Neural cell (in vitro differentiated cells): ENCODE results near the gene DCTN3. TPM values are rescaled to one million over a fixed set of nuclear protein-coding genes. Genes with fewer than 3 reads are reported as not detected.
A peak's percentile ranks its signal among the peaks of the same experiment; 100 is the strongest.

Experiments
- H2AFZ ChIP-seq: fragments of 200-600, 300-800 bp; sonication (generic), shearing (Covaris generic); 2 replicates; pipeline ENCODE4 v1.6.0; 2014; ENCODE audit warnings: low read depth, mild to moderate bottlenecking, antibody characterized with exemption, low read length, moderate library complexity
- H3F3A ChIP-seq: fragments of 200-600 bp; shearing (Covaris generic); 2 replicates; pipeline ENCODE4 v1.6.1; 2016; ENCODE audit warnings: mild to moderate bottlenecking, moderate library complexity, mixed read lengths, antibody characterized with exemption, low read length; ENCODE audit not compliant: insufficient read depth, poor library complexity, severe bottlenecking
- H3K27ac ChIP-seq: fragments of 200-600, 300-800 bp; sonication (generic), shearing (Covaris generic); 2 replicates; pipeline ENCODE4 v1.5.1; 2014; ENCODE audit warnings: mild to moderate bottlenecking, low read length, moderate library complexity
- H3K27me3 ChIP-seq: fragments of 300-800, 200-600 bp; sonication (generic), shearing (Covaris generic); 2 replicates; pipeline ENCODE4 v1.6.0; 2014; ENCODE audit warnings: mild to moderate bottlenecking, low read depth, low read length, moderate library complexity; ENCODE audit not compliant: insufficient read depth
- H3K36me3 ChIP-seq: fragments of 300-800, 200-600 bp; sonication (generic), shearing (Covaris generic); 2 replicates; pipeline ENCODE4 v1.5.1; 2014; ENCODE audit warnings: mild to moderate bottlenecking, antibody characterized with exemption, low read length, moderate library complexity; ENCODE audit not compliant: insufficient read depth
- H3K4me2 ChIP-seq: fragments of 300-800, 200-600 bp; sonication (generic), shearing (Covaris generic); 2 replicates; pipeline ENCODE4 v1.6.0; 2014; ENCODE audit warnings: mild to moderate bottlenecking, low read length
- H3K4me3 ChIP-seq: fragments of 300-800, 200-600 bp; sonication (generic), shearing (Covaris generic); 2 replicates; pipeline ENCODE4 v1.5.1; 2014; ENCODE audit warnings: mild to moderate bottlenecking, low read length, moderate library complexity
- H3K79me2 ChIP-seq: fragments of 200-600 bp; shearing (Covaris generic); replicated peaks from 2 replicates; pipeline ENCODE4 v1.6.0; 2014; ENCODE audit warnings: mild to moderate bottlenecking, low read length, moderate library complexity; ENCODE audit not compliant: insufficient read depth
- H3K9ac ChIP-seq: fragments of 300-800, 200-600 bp; sonication (generic), shearing (Covaris generic); 2 replicates; pipeline ENCODE4 v1.6.1; 2016; ENCODE audit warnings: mild to moderate bottlenecking, low read length, mixed read lengths
- H3K9me2 ChIP-seq: fragments of 200-600 bp; shearing (Covaris generic); 2 replicates; pipeline ENCODE4 v1.6.1; 2016; ENCODE audit warnings: mild to moderate bottlenecking, low read length, mixed read lengths; ENCODE audit not compliant: insufficient read depth
- H3K9me3 ChIP-seq: fragments of 200-600, 300-800 bp; sonication (generic), shearing (Covaris generic); 2 replicates; pipeline ENCODE4 v1.6.1; 2016; ENCODE audit warnings: mild to moderate bottlenecking, mixed run types, low read length, moderate library complexity, mixed read lengths
- H4K20me1 ChIP-seq: fragments of 200-600 bp; shearing (Covaris generic); 2 replicates; pipeline ENCODE4 v1.6.1; 2016; ENCODE audit warnings: mild to moderate bottlenecking, mixed run types; ENCODE audit not compliant: insufficient read depth
- EP300 ChIP-seq: fragments of 450-650 bp; conservative IDR thresholded peaks from 2 replicates; pipeline ENCODE4 v1.6.1; 2014; ENCODE audit warnings: antibody characterized with exemption, mild to moderate bottlenecking, moderate library complexity; ENCODE audit not compliant: poor library complexity, severe bottlenecking
- EZH2 ChIP-seq: fragments of 200-600, 300-800 bp; shearing (Covaris generic), sonication (generic); IDR thresholded peaks from 2 replicates; pipeline ENCODE4 v1.6.1; 2014; ENCODE audit warnings: antibody characterized with exemption, low read length, borderline replicate concordance, mild to moderate bottlenecking; ENCODE audit not compliant: insufficient read depth, poor library complexity, severe bottlenecking
- MXI1 ChIP-seq: fragments of 450-650 bp; conservative IDR thresholded peaks from 2 replicates; pipeline ENCODE4 v1.6.1; 2014; ENCODE audit warnings: antibody characterized with exemption, mild to moderate bottlenecking; ENCODE audit not compliant: poor library complexity, severe bottlenecking
- POLR2AphosphoS5 ChIP-seq: IDR thresholded peaks from 2 replicates; pipeline ENCODE4 v1.6.1; 2012
- RAD21 ChIP-seq: fragments of 450-650 bp; conservative IDR thresholded peaks from 2 replicates; pipeline ENCODE4 v1.6.1; 2014; ENCODE audit warnings: antibody characterized with exemption, mild to moderate bottlenecking, moderate library complexity
- SMC3 ChIP-seq: fragments of 450-650 bp; conservative IDR thresholded peaks from 2 replicates; pipeline ENCODE4 v1.6.1; 2014; ENCODE audit warnings: antibody characterized with exemption, mild to moderate bottlenecking, moderate library complexity; ENCODE audit not compliant: poor library complexity
- TAF1 ChIP-seq: IDR thresholded peaks from 2 replicates; pipeline ENCODE4 v1.6.1; 2012; ENCODE audit warnings: low read depth
- polyA plus RNA-seq: library from polyadenylated mRNA; depleted of rRNA; stranded (reverse); fragments of >200 nt; gene quantifications from 2 replicates; pipeline ENCODE4 v1.2.3, GENCODE V29; 2014
- TF ChIP-seq, protein P1 (sequence below): IDR thresholded peaks from 2 replicates; pipeline ENCODE4 v1.6.1; 2012; ENCODE audit warnings: borderline replicate concordance
- TF ChIP-seq, protein P2 (sequence below): fragments of 450-650 bp; IDR thresholded peaks from 2 replicates; pipeline ENCODE4 v1.5.1; 2014; ENCODE audit warnings: antibody characterized with exemption, mild to moderate bottlenecking, moderate library complexity; ENCODE audit not compliant: poor library complexity, severe bottlenecking

The DCTN3 gene
- polyA plus RNA-seq, 1 donor from 2014 or later, result 380 TPM

GRCh38 chr9:34582787-34583186 lies 37.5 kb downstream of the DCTN3 start:
- Histone ChIP-seq H2AFZ (no peak overlapping the region), H3K36me3 (no peaks in the 10 kb centered on the region), H3K4me2 (no peak overlapping the region), H3K9ac (no peak overlapping the region), H3F3A (peaks cover 5% of the 10 kb centered on the region), H3K27me3 (no peaks in the 10 kb centered on the region), H3K27ac (no peak overlapping the region), H4K20me1 (peaks cover 5% of the 10 kb centered on the region), H3K4me3 (peak overlapping the region; percentile 5), H3K9me2 (no peaks in the 10 kb centered on the region), H3K79me2 (peaks cover 56% of the 10 kb centered on the region), H3K9me3 (no peaks in the 10 kb centered on the region)
- TF ChIP-seq, protein P1, sequence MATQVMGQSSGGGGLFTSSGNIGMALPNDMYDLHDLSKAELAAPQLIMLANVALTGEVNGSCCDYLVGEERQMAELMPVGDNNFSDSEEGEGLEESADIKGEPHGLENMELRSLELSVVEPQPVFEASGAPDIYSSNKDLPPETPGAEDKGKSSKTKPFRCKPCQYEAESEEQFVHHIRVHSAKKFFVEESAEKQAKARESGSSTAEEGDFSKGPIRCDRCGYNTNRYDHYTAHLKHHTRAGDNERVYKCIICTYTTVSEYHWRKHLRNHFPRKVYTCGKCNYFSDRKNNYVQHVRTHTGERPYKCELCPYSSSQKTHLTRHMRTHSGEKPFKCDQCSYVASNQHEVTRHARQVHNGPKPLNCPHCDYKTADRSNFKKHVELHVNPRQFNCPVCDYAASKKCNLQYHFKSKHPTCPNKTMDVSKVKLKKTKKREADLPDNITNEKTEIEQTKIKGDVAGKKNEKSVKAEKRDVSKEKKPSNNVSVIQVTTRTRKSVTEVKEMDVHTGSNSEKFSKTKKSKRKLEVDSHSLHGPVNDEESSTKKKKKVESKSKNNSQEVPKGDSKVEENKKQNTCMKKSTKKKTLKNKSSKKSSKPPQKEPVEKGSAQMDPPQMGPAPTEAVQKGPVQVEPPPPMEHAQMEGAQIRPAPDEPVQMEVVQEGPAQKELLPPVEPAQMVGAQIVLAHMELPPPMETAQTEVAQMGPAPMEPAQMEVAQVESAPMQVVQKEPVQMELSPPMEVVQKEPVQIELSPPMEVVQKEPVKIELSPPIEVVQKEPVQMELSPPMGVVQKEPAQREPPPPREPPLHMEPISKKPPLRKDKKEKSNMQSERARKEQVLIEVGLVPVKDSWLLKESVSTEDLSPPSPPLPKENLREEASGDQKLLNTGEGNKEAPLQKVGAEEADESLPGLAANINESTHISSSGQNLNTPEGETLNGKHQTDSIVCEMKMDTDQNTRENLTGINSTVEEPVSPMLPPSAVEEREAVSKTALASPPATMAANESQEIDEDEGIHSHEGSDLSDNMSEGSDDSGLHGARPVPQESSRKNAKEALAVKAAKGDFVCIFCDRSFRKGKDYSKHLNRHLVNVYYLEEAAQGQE, result no peak
- TF ChIP-seq, protein P2, sequence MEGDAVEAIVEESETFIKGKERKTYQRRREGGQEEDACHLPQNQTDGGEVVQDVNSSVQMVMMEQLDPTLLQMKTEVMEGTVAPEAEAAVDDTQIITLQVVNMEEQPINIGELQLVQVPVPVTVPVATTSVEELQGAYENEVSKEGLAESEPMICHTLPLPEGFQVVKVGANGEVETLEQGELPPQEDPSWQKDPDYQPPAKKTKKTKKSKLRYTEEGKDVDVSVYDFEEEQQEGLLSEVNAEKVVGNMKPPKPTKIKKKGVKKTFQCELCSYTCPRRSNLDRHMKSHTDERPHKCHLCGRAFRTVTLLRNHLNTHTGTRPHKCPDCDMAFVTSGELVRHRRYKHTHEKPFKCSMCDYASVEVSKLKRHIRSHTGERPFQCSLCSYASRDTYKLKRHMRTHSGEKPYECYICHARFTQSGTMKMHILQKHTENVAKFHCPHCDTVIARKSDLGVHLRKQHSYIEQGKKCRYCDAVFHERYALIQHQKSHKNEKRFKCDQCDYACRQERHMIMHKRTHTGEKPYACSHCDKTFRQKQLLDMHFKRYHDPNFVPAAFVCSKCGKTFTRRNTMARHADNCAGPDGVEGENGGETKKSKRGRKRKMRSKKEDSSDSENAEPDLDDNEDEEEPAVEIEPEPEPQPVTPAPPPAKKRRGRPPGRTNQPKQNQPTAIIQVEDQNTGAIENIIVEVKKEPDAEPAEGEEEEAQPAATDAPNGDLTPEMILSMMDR, result no peak
- no peak for TF ChIP-seq RAD21
- no peak for TF ChIP-seq TAF1
- TF ChIP-seq POLR2AphosphoS5, result no peak
- TF ChIP-seq EP300, result no peak
- TF ChIP-seq SMC3, result no peak
- TF ChIP-seq EZH2, result no peak
- TF ChIP-seq MXI1, result no peak

GRCh38 chr9:34581318-34581717 lies 39.0 kb downstream of the DCTN3 start:
- H3K9ac ChIP-seq, result no peak overlapping the region
- H3K9me3 ChIP-seq, result no peaks in the 10 kb centered on the region
- H3K36me3 ChIP-seq, result no peaks in the 10 kb centered on the region
- no peak overlapping the region for H2AFZ ChIP-seq
- H3K27me3 ChIP-seq, result no peaks in the 10 kb centered on the region
- H3F3A ChIP-seq, result peaks cover 5% of the 10 kb centered on the region
- no peak overlapping the region for H3K4me2 ChIP-seq
- H3K4me3 ChIP-seq, result no peak overlapping the region
- peaks cover 41% of the 10 kb centered on the region for H3K79me2 ChIP-seq
- TF ChIP-seq MXI1 (no peak), POLR2AphosphoS5 (no peak), EP300 (no peak), EZH2 (no peak), TAF1 (no peak), SMC3 (no peak), RAD21 (no peak)
- TF ChIP-seq, protein P2, result no peak
- TF ChIP-seq, protein P1, result no peak
- peaks cover 3% of the 10 kb centered on the region for H4K20me1 ChIP-seq
- no peaks in the 10 kb centered on the region for H3K9me2 ChIP-seq
- H3K27ac ChIP-seq, result no peak overlapping the region
